ENCODE measurements around the gene APBB2.
A peak's percentile ranks its signal among the peaks of the same experiment; 100 is the strongest.
"Not testable (repeated sequence)": the region's sequence is repeated elsewhere in the genome, so short reads cannot be mapped to it uniquely, and the experiment has no call there.

APBB2 gene

GRCh38 chr4:41065434-41066006, 148.8 kb downstream of the APBB2 start:
- DNase-seq (ENCODE audit: low read depth in 2 of 2): no peak

GRCh38 chr4:41064953-41065352, 149.4 kb downstream of the APBB2 start:
- H3K4me3 ChIP-seq (replicated peaks in 1 of 2; ENCODE audit: low read depth in 2 of 2, low read length in 2 of 2): no peak overlapping the region
- TF ChIP-seq CTCF (IDR thresholded peaks at IDR 0.05; ENCODE audit: low read depth, low read length): no peak
- no peak for DNase-seq (ENCODE audit: low read depth in 2 of 2)

More at GRCh38 chr4:41065434-41066006, 148.8 kb downstream of the APBB2 start:
- no peak overlapping the region for H3K4me3 ChIP-seq (replicated peaks in 1 of 2; ENCODE audit: low read depth in 2 of 2, low read length in 2 of 2)
- no peak for TF ChIP-seq CTCF (IDR thresholded peaks at IDR 0.05; ENCODE audit: low read depth, low read length)

- no peak overlapping the region for H3K4me3 ChIP-seq (replicated peaks in 1 of 2; ENCODE audit: low read depth in 2 of 2, low read length in 2 of 2)
- TF ChIP-seq CTCF (IDR thresholded peaks at IDR 0.05; ENCODE audit: low read depth, low read length): no peak
- peak; percentile 45 to 47 for DNase-seq (ENCODE audit: low read depth in 2 of 2)
Measured at GRCh38 chr4:41061482-41062185, 152.7 kb downstream of the APBB2 start.

- peak; percentile 28 to 30 for DNase-seq (ENCODE audit: low read depth in 2 of 2)
- H3K4me3 ChIP-seq (replicated peaks in 1 of 2; ENCODE audit: low read depth in 2 of 2, low read length in 2 of 2): no peak overlapping the region
- TF ChIP-seq CTCF (IDR thresholded peaks at IDR 0.05; ENCODE audit: low read depth, low read length): no peak
Measured at GRCh38 chr4:41060352-41061334, 153.7 kb downstream of the APBB2 start.

GRCh38 chr4:41059411-41059810, 154.9 kb downstream of the APBB2 start:
- DNase-seq (ENCODE audit: low read depth in 2 of 2): not testable (repeated sequence)

GRCh38 chr4:41058426-41058825, 155.9 kb downstream of the APBB2 start:
- peak in 1 of 2 donors; percentile 51 for DNase-seq (ENCODE audit: low read depth in 2 of 2)

More at GRCh38 chr4:41059411-41059810, 154.9 kb downstream of the APBB2 start:
- H3K4me3 ChIP-seq (replicated peaks in 1 of 2; ENCODE audit: low read depth in 2 of 2, low read length in 2 of 2): not testable (repeated sequence)

More at GRCh38 chr4:41058426-41058825, 155.9 kb downstream of the APBB2 start:
- TF ChIP-seq CTCF (IDR thresholded peaks at IDR 0.05; ENCODE audit: low read depth, low read length): no peak
- H3K4me3 ChIP-seq (replicated peaks in 1 of 2; ENCODE audit: low read depth in 2 of 2, low read length in 2 of 2): no peak overlapping the region
